GM12878 (cell line): ENCODE measurements around the gene RAB30. TPM values are rescaled to one million over a fixed set of nuclear protein-coding genes. Genes with fewer than 3 reads are reported as not detected.

Experiments
- ATAC-seq: fragments of 200-7000 bp; cut with Tn5 transposase; 3 replicates; pipeline ENCODE4 v1.9.1; 2020; ENCODE audit warnings: mild to moderate bottlenecking, moderate library complexity
- BruUV-seq: library from RNA; stranded (reverse); fragments of 400-500 nt; replicated peaks from 2 replicates; lab custom pipeline; 2021; lab: Mats Ljungman, UMichigan
- CTCF ChIA-PET: fragments of 300-600 bp; sonication (Branson Sonifier 250); formaldehyde crosslinking; extraction: SDS; loops from one replicate; lab custom pipeline; 2021; ENCODE audit warnings: inconsistent platforms; lab: Yijun Ruan, JAX
- POLR2A ChIA-PET: fragments of 350-600 bp; formaldehyde crosslinking; extraction: SDS; loops from one replicate; lab custom pipeline; 2021; ENCODE audit warnings: inconsistent platforms; lab: Charles Lee
- RAD21 ChIA-PET: fragments of 300-600 bp; sonication (Branson Sonifier 250); formaldehyde crosslinking; loops from one replicate; lab custom pipeline; 2023; ENCODE audit warnings: antibody characterized with exemption; ENCODE audit not compliant: unreplicated experiment; lab: Charles Lee
- SMC1A ChIA-PET: fragments of 300-600 bp; sonication (Branson Sonifier 250); formaldehyde crosslinking; loops from one replicate; lab custom pipeline; 2023; ENCODE audit not compliant: unreplicated experiment, uncharacterized antibody; lab: Charles Lee
- DNase-seq: peaks from one replicate; pipeline ENCODE4 v3.0.0-alpha.2; 2011; ENCODE audit warnings: low read depth, low spot score
- FAIRE-seq: peaks from 3 replicates; lab custom pipeline; 2011; peaks lifted over from hg19 to GRCh38; lab: Jason Lieb, UNC
- H2AFZ ChIP-seq: 2 replicates; pipeline ENCODE4 v1.6.0; 2011; ENCODE audit warnings: low read depth, low read length, control low read depth; ENCODE audit not compliant: control insufficient read depth
- H3K27ac ChIP-seq: 2 replicates; pipeline ENCODE4 v1.5.1; 2011; ENCODE audit warnings: control low read depth; ENCODE audit not compliant: control insufficient read depth, insufficient read depth
- H3K27me3 ChIP-seq, 2 experiments: replicated peaks in 1 of 2; 2 replicates each; pipeline versions ENCODE4 v1.6.0 to v1.6.1; 2011; ENCODE audit warnings: low read length in 1 of 2; ENCODE audit not compliant: control insufficient read depth in 2 of 2, insufficient read depth in 2 of 2
- H3K36me3 ChIP-seq, 2 experiments: 2 replicates each; pipeline ENCODE4 v1.5.1; 2011; ENCODE audit warnings: low read length in 1 of 2; ENCODE audit not compliant: control insufficient read depth in 2 of 2, insufficient read depth in 2 of 2
- H3K4me1 ChIP-seq: 2 replicates; pipeline ENCODE4 v1.6.1; 2011; ENCODE audit warnings: mild to moderate bottlenecking, low read length, moderate library complexity, mixed read lengths; ENCODE audit not compliant: control insufficient read depth, insufficient read depth
- H3K4me2 ChIP-seq: 2 replicates; pipeline ENCODE4 v1.6.0; 2011; ENCODE audit warnings: control low read depth; ENCODE audit not compliant: control insufficient read depth, insufficient read depth
- H3K4me3 ChIP-seq: fragments of 200-600 bp; sonication (generic); 2 replicates; pipeline ENCODE4 v1.5.1; 2016
- H3K79me2 ChIP-seq: 2 replicates; pipeline ENCODE4 v1.6.0; 2011; ENCODE audit warnings: low read length; ENCODE audit not compliant: control insufficient read depth, insufficient read depth
- H3K9ac ChIP-seq: 2 replicates; pipeline ENCODE4 v1.8.0; 2011; ENCODE audit warnings: low read length, control low read depth, mixed read lengths; ENCODE audit not compliant: control insufficient read depth, insufficient read depth
- H3K9me3 ChIP-seq: replicated peaks from 3 replicates; pipeline ENCODE4 v1.5.1; 2011; ENCODE audit warnings: mild to moderate bottlenecking, low read length; ENCODE audit not compliant: control insufficient read depth, insufficient read depth
- H4K20me1 ChIP-seq: 2 replicates; pipeline ENCODE4 v1.6.0; 2011; ENCODE audit not compliant: control insufficient read depth, insufficient read depth
- CEBPB ChIP-seq, 2 experiments: fragments of 150-350 bp in 1 of 2; IDR thresholded peaks; 2 replicates each; pipeline ENCODE4 v1.6.1; 2012 to 2014; ENCODE audit warnings: low read depth in 2 of 2, low read length in 2 of 2, borderline replicate concordance in 1 of 2, inconsistent platforms in 1 of 2
- EP300 ChIP-seq, 2 experiments: fragments of 150-350 bp in 1 of 2; IDR thresholded peaks; 2 replicates each; pipeline ENCODE4 v1.6.1; 2011 to 2012; ENCODE audit warnings: low read depth in 2 of 2, low read length in 2 of 2, borderline replicate concordance in 1 of 2, improper control_type of control experiment in 1 of 2, inconsistent platforms in 1 of 2; ENCODE audit not compliant: control insufficient read depth in 1 of 2
- FOXK2 ChIP-seq: fragments of 450-650 bp; IDR thresholded peaks from 2 replicates; pipeline ENCODE4 v1.6.1; 2017; ENCODE audit warnings: mild to moderate bottlenecking, moderate library complexity
- HDAC6 ChIP-seq: fragments of 200-600 bp; sonication (generic); IDR thresholded peaks from one replicate; pipeline ENCODE4 v1.8.0; 2017; ENCODE audit warnings: antibody characterized with exemption; ENCODE audit not compliant: unreplicated experiment
- JUNB ChIP-seq: IDR thresholded peaks from 2 replicates; pipeline ENCODE4 v1.6.1; 2016; ENCODE audit warnings: antibody characterized with exemption, mild to moderate bottlenecking
- NFYA ChIP-seq: IDR thresholded peaks from 2 replicates; pipeline ENCODE4 v1.6.1; 2011; ENCODE audit warnings: low read depth, mild to moderate bottlenecking, low read length, improper control_type of control experiment, borderline replicate concordance
- NR2C2 ChIP-seq: IDR thresholded peaks from 2 replicates; pipeline ENCODE4 v1.6.1; 2011; ENCODE audit warnings: borderline replicate concordance, low read depth; ENCODE audit not compliant: control insufficient read depth, insufficient read length
- PBX3 ChIP-seq: IDR thresholded peaks from 2 replicates; pipeline ENCODE4 v1.6.1; 2011; ENCODE audit warnings: mild to moderate bottlenecking, low read depth, low read length, moderate library complexity; ENCODE audit not compliant: insufficient replicate concordance
- RAD51 ChIP-seq: fragments of 450-650 bp; IDR thresholded peaks from 2 replicates; pipeline ENCODE4 v1.6.1; 2016; ENCODE audit warnings: moderate library complexity, mild to moderate bottlenecking, inconsistent platforms
- RB1 ChIP-seq: fragments of 450-650 bp; formaldehyde crosslinking; IDR thresholded peaks from 2 replicates; pipeline ENCODE4 v1.6.1; 2017; ENCODE audit warnings: mild to moderate bottlenecking, borderline replicate concordance
- RUNX3 ChIP-seq: IDR thresholded peaks from 2 replicates; pipeline ENCODE4 v1.6.1; 2012; ENCODE audit warnings: low read length, inconsistent platforms
- SMARCA5 ChIP-seq: fragments of 450-650 bp; IDR thresholded peaks from 2 replicates; pipeline ENCODE4 v1.6.1; 2017; ENCODE audit warnings: mild to moderate bottlenecking
- TARDBP ChIP-seq: IDR thresholded peaks from 2 replicates; pipeline ENCODE4 v1.6.1; 2016; ENCODE audit warnings: borderline replicate concordance
- TBL1XR1 ChIP-seq: IDR thresholded peaks from 2 replicates; pipeline ENCODE4 v1.6.1; 2012; ENCODE audit warnings: low read depth, low read length, improper control_type of control experiment
- ZBTB40 ChIP-seq: fragments of 450-650 bp; IDR thresholded peaks from 2 replicates; pipeline ENCODE4 v1.6.1; 2016; ENCODE audit warnings: mild to moderate bottlenecking, moderate library complexity, borderline replicate concordance
- ZNF24 ChIP-seq: fragments of 450-650 bp; IDR thresholded peaks from 2 replicates; pipeline ENCODE4 v1.6.1; 2017; ENCODE audit warnings: antibody characterized with exemption, mild to moderate bottlenecking
- WGBS: methylation state at CpG from one replicate; pipeline ENCODE4 v1.1.6; 2016; ENCODE audit warnings: low lambda C conversion rate; ENCODE audit not compliant: insufficient replicate concordance, insufficient coverage; ENCODE audit errors: missing lambda C conversion rate; 5-methylcytosine and 5-hydroxymethylcytosine counted together
- in situ Hi-C: fragments of 300-500 bp; cut with MboI; formaldehyde crosslinking; loops from 9 replicates; pipeline ENCODE4 v1.14.3; 2018; ENCODE audit warnings: mixed read lengths
- intact Hi-C: fragments of 100-400 bp; cut with micrococcal nuclease; formaldehyde crosslinking; loops from one replicate; pipeline ENCODE4 v1.14.2; 2022; ENCODE audit not compliant: unreplicated experiment
- polyA plus RNA-seq, 11 experiments: library from polyadenylated mRNA; depleted of rRNA in 4 of 11; unstranded in 6 of 11; stranded (reverse) in 5 of 11; fragments of >200 nt; fragmentation: Nextera tagmentation in 4 of 11; fragmentation: Illumina TruSeq in 1 of 11; extraction: Ambion mirVana in 4 of 11; extraction: Trizol in 1 of 11; gene quantifications; 1 replicate in 1 of 11; 2 replicates in 10 of 11; pipeline versions ENCODE4 v1.2.1 to v1.2.3, GENCODE V29; 2011 to 2016; ENCODE audit warnings: inconsistent platforms in 2 of 11, missing spikeins in 2 of 11, low read depth in 1 of 11
- total RNA-seq, 4 experiments: library from RNA; depleted of rRNA in 3 of 4; stranded (reverse); fragments of >200 nt in 3 of 4; fragmentation: Illumina TruSeq in 1 of 4; extraction: Trizol in 1 of 4; gene quantifications; 2 replicates each; pipeline versions ENCODE4 v1.2.1 to v1.2.3, GENCODE V29; 2013 to 2021
- TF ChIP-seq, protein P1 (sequence below): fragments of 150-350 bp; IDR thresholded peaks from 2 replicates; pipeline ENCODE4 v1.6.1; 2014; ENCODE audit warnings: mild to moderate bottlenecking, low read depth, low read length

RAB30 gene
- total and polyA plus RNA-seq, 10 of the 15 experiments (the other 5 are each of a cell fraction or from before 2014, with no cell fraction given), result 9.8 to 26.7 (median 19.2) TPM

GRCh38 chr11:82988936-82989627, 82.6 kb downstream of the RAB30 start:
- 97% methylated on average over 7 of the region's 7 CpGs for WGBS
- peaks cover 4% of the 10 kb centered on the region; the same call in 1 of the 2 replicates for H3K4me1 ChIP-seq
- no TSS peak for BruUV-seq
- H3K9me3 ChIP-seq, result no peaks in the 10 kb centered on the region
- H3K79me2 ChIP-seq, result no peaks in the 10 kb centered on the region
- no peaks in the 10 kb centered on the region for H4K20me1 ChIP-seq
- ATAC-seq (no peak; the same call in 1 of the 3 replicates), DNase-seq (no peak), FAIRE-seq (no peak)
- ChIA-PET CTCF (interaction anchor here (0.8 to 1.7 kb wide), 7 partner anchors 8 to 121 kb away, joined by 3 to 5 read pairs (median 4); no protein-coding TSS in a partner anchor), POLR2A (interaction anchor here (1.0 to 1.1 kb wide), 2 partner anchors 10 to 168 kb away, joined by 3 to 4 read pairs; partner anchors contain the start of gene PCF11), RAD21 (interaction anchor here (1.0 kb wide), 1 partner anchor 74 kb away, joined by 3 read pairs; no protein-coding TSS in a partner anchor), SMC1A (interaction anchor here (0.8 to 1.7 kb wide), 7 partner anchors 13 to 81 kb away, joined by 3 to 7 read pairs (median 5); no protein-coding TSS in a partner anchor)
- H3K9ac ChIP-seq, result no peak overlapping the region
- H3K4me2 ChIP-seq, result no peak overlapping the region
- in situ Hi-C loops (no loop called here), intact Hi-C loops (no loop called here)
- no peak overlapping the region for H2AFZ ChIP-seq
- H3K27ac ChIP-seq, result no peak overlapping the region
- H3K4me3 ChIP-seq, result no peak overlapping the region
- TF ChIP-seq TARDBP, result no peak
- no peak for TF ChIP-seq SMARCA5
- TF ChIP-seq, protein P1, sequence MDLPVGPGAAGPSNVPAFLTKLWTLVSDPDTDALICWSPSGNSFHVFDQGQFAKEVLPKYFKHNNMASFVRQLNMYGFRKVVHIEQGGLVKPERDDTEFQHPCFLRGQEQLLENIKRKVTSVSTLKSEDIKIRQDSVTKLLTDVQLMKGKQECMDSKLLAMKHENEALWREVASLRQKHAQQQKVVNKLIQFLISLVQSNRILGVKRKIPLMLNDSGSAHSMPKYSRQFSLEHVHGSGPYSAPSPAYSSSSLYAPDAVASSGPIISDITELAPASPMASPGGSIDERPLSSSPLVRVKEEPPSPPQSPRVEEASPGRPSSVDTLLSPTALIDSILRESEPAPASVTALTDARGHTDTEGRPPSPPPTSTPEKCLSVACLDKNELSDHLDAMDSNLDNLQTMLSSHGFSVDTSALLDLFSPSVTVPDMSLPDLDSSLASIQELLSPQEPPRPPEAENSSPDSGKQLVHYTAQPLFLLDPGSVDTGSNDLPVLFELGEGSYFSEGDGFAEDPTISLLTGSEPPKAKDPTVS, result no peak
- no peak for TF ChIP-seq RAD51
- no peak for TF ChIP-seq TBL1XR1
- no peak for TF ChIP-seq JUNB
- TF ChIP-seq CEBPB (IDR thresholded peaks at IDR 0.05; ENCODE audit: borderline replicate concordance in 1 of 2, low read depth in 2 of 2, low read length in 2 of 2), result no peak
- no peak for TF ChIP-seq ZBTB40
- TF ChIP-seq NFYA, result no peak
- no peak for TF ChIP-seq HDAC6
- TF ChIP-seq RUNX3, result no peak
- TF ChIP-seq ZNF24, result no peak
- TF ChIP-seq NR2C2, result no peak
- no peak for TF ChIP-seq FOXK2
- TF ChIP-seq PBX3, result no peak
- TF ChIP-seq EP300 (IDR thresholded peaks at IDR 0.05; ENCODE audit: borderline replicate concordance in 1 of 2, control insufficient read depth in 1 of 2, low read depth in 2 of 2, low read length in 2 of 2), result no peak
- no peak for TF ChIP-seq RB1
- H3K27me3 ChIP-seq, result no peaks in the 10 kb centered on the region
- H3K36me3 ChIP-seq, result peaks cover 5 to 13% of the 10 kb centered on the region in 2 experiments
